HepG2 (cell line): ENCODE measurements around the gene RASAL3. TPM values are rescaled to one million over a fixed set of nuclear protein-coding genes. Genes with fewer than 3 reads are reported as not detected.

ENCODE experiments used
- ATAD3A ChIP-seq: sonication (generic); formaldehyde crosslinking; IDR thresholded peaks from 2 replicates; pipeline ENCODE4 v1.4.0; 2020; ENCODE audit warnings: missing genetic modification reagents
- ELF1 ChIP-seq: sonication (generic); formaldehyde crosslinking; IDR thresholded peaks from 2 replicates; pipeline ENCODE4 v1.4.0; 2020; ENCODE audit warnings: missing genetic modification reagents
- MBNL3 ChIP-seq: fragments of 250-450 bp; sonication (Bioruptor Pico); conservative IDR thresholded peaks from 2 replicates; pipeline ENCODE4 v1.8.0; 2022; ENCODE audit warnings: mild to moderate bottlenecking, inconsistent platforms
- NR3C1 ChIP-seq: sonication (generic); formaldehyde crosslinking; IDR thresholded peaks from 2 replicates; pipeline ENCODE4 v1.4.0; 2020; ENCODE audit warnings: missing genetic modification reagents
- SPEN ChIP-seq: sonication (generic); formaldehyde crosslinking; IDR thresholded peaks from 2 replicates; pipeline ENCODE4 v1.5.1; 2020; ENCODE audit warnings: low read depth, mild to moderate bottlenecking, missing genetic modification reagents
- TMF1 ChIP-seq: sonication (generic); formaldehyde crosslinking; IDR thresholded peaks from 2 replicates; pipeline ENCODE4 v1.8.1; 2022; ENCODE audit warnings: low read depth, missing genetic modification reagents
- TOPORS ChIP-seq: sonication (generic); formaldehyde crosslinking; IDR thresholded peaks from 2 replicates; pipeline ENCODE4 v1.8.0; 2023; ENCODE audit warnings: mild to moderate bottlenecking, missing genetic modification reagents
- ZNF354B ChIP-seq: sonication (generic); formaldehyde crosslinking; IDR thresholded peaks from 2 replicates; pipeline ENCODE4 v1.8.0; 2022; ENCODE audit warnings: mild to moderate bottlenecking, missing genetic modification reagents
- ZNF572 ChIP-seq: sonication (generic); formaldehyde crosslinking; IDR thresholded peaks from 2 replicates; pipeline ENCODE4 v1.5.1; 2020; ENCODE audit warnings: mild to moderate bottlenecking, missing genetic modification reagents
- polyA plus RNA-seq, 8 experiments: library from polyadenylated mRNA; depleted of rRNA in 3 of 8; stranded (reverse) in 7 of 8; unstranded in 1 of 8; fragments of >200 nt; fragmentation: Illumina TruSeq in 4 of 8; extraction: Trizol in 4 of 8; gene quantifications; 2 replicates each; pipeline versions ENCODE4 v1.2.1 to v1.2.3, GENCODE V29; 2011 to 2016; ENCODE audit warnings: low read depth in 4 of 8, missing spikeins in 1 of 8, mixed read lengths in 1 of 8; ENCODE audit not compliant: insufficient read depth in 1 of 8
- total RNA-seq, 5 experiments: library from RNA; depleted of rRNA; stranded (reverse); fragments of >200 nt; fragmentation: Illumina TruSeq; extraction: Trizol; gene quantifications; 2 replicates each; pipeline ENCODE4 v1.2.3, GENCODE V29; 2016; ENCODE audit warnings: low read depth in 1 of 5
- TF ChIP-seq, protein P1 (sequence below), 2 experiments: sonication (generic) in 1 of 2; formaldehyde crosslinking in 1 of 2; IDR thresholded peaks; 2 replicates each; pipeline versions ENCODE4 v1.6.1 to v1.9.0; 2014 to 2022; ENCODE audit warnings: antibody characterized with exemption in 1 of 2, borderline replicate concordance in 1 of 2, inconsistent platforms in 1 of 2, low read depth in 1 of 2, missing genetic modification reagents in 1 of 2
- TF ChIP-seq, protein P2 (sequence below): sonication (generic); formaldehyde crosslinking; IDR thresholded peaks from 2 replicates; pipeline ENCODE4 v1.4.0; 2020; ENCODE audit warnings: mild to moderate bottlenecking, low read depth, missing genetic modification reagents
- TF ChIP-seq, protein P3 (sequence below): sonication (generic); formaldehyde crosslinking; conservative IDR thresholded peaks from 2 replicates; pipeline ENCODE4 v1.4.0; 2020; ENCODE audit warnings: missing genetic modification reagents
- TF ChIP-seq, protein P4 (sequence below): IDR thresholded peaks from 2 replicates; pipeline ENCODE4 v1.6.1; 2016; ENCODE audit warnings: missing genetic modification reagents, missing compliant biosample characterization
- TF ChIP-seq, protein P5 (sequence below): sonication (generic); formaldehyde crosslinking; IDR thresholded peaks from 2 replicates; pipeline ENCODE4 v1.4.0; 2020; ENCODE audit warnings: low read depth, mild to moderate bottlenecking, missing genetic modification reagents
- TF ChIP-seq, protein P6 (sequence below): sonication (generic); formaldehyde crosslinking; IDR thresholded peaks from 2 replicates; pipeline ENCODE4 v1.9.0; 2022; ENCODE audit warnings: missing genetic modification reagents, mild to moderate bottlenecking, borderline replicate concordance

Gene RASAL3
- total and polyA plus RNA-seq, 2 of the 13 experiments (the other 11 are each of a cell fraction or from before 2014, with no cell fraction given), result not detected

DNA sequence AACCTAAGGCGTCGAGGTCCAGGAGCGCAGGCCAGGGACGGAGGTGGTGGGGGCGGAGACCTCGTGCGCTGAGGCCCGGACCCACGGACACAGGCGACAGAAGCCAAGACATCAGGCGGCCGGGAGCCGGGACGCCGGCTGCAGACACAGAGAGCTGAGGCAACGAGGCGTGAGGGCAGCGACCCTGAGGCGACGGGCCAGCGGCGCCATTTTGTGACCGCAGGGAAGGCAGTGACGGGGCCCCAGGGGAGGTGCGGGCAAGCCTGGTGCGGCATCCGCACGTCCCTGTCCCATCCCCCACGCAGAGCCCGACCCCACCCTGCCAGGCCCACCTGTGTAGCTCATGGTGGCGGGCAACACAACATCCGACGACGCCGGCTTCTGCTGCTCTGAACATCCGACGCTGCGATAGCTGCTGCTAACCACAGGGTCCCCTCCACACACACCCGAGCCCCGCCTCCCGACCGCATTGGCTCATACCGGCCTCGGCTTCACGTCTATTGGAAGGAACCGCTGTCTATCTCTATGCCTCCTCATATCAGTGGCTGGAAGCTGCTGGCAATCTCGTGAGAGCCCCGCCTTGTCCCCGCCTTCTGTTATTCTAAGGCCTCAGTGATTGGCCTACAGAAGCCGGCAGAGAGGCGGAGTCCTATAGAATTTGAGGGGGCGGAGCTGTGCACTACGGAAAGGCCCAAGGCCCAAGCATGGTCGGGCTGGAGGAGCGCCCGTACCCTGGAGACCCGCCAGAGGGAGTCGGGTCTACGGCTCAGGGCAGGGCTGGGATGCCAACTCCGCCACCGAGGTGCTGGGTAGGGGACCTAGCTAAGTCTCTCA is 45.5 kb downstream of the RASAL3 start, which contains the start of gene AKAP8L (continued):
- 0 out of 2 replicates have a peak, but pooled peaks have one; percentile 48 for TF ChIP-seq ZNF572
- TF ChIP-seq, protein P1, sequence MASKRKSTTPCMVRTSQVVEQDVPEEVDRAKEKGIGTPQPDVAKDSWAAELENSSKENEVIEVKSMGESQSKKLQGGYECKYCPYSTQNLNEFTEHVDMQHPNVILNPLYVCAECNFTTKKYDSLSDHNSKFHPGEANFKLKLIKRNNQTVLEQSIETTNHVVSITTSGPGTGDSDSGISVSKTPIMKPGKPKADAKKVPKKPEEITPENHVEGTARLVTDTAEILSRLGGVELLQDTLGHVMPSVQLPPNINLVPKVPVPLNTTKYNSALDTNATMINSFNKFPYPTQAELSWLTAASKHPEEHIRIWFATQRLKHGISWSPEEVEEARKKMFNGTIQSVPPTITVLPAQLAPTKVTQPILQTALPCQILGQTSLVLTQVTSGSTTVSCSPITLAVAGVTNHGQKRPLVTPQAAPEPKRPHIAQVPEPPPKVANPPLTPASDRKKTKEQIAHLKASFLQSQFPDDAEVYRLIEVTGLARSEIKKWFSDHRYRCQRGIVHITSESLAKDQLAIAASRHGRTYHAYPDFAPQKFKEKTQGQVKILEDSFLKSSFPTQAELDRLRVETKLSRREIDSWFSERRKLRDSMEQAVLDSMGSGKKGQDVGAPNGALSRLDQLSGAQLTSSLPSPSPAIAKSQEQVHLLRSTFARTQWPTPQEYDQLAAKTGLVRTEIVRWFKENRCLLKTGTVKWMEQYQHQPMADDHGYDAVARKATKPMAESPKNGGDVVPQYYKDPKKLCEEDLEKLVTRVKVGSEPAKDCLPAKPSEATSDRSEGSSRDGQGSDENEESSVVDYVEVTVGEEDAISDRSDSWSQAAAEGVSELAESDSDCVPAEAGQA (IDR thresholded peaks at IDR 0.05; ENCODE audit: low read depth), result no peak
- TF ChIP-seq, protein P1 (CRISPR knock-in tag; IDR thresholded peaks at IDR 0.05; ENCODE audit: borderline replicate concordance), result no peak
- TF ChIP-seq, protein P2, sequence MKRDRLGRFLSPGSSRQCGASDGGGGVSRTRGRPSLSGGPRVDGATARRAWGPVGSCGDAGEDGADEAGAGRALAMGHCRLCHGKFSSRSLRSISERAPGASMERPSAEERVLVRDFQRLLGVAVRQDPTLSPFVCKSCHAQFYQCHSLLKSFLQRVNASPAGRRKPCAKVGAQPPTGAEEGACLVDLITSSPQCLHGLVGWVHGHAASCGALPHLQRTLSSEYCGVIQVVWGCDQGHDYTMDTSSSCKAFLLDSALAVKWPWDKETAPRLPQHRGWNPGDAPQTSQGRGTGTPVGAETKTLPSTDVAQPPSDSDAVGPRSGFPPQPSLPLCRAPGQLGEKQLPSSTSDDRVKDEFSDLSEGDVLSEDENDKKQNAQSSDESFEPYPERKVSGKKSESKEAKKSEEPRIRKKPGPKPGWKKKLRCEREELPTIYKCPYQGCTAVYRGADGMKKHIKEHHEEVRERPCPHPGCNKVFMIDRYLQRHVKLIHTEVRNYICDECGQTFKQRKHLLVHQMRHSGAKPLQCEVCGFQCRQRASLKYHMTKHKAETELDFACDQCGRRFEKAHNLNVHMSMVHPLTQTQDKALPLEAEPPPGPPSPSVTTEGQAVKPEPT (CRISPR knock-in tag), result peak; percentile 62; the same call in 1 of the 2 replicates
- TF ChIP-seq, protein P3, sequence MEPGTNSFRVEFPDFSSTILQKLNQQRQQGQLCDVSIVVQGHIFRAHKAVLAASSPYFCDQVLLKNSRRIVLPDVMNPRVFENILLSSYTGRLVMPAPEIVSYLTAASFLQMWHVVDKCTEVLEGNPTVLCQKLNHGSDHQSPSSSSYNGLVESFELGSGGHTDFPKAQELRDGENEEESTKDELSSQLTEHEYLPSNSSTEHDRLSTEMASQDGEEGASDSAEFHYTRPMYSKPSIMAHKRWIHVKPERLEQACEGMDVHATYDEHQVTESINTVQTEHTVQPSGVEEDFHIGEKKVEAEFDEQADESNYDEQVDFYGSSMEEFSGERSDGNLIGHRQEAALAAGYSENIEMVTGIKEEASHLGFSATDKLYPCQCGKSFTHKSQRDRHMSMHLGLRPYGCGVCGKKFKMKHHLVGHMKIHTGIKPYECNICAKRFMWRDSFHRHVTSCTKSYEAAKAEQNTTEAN, result no peak; the same call in 1 of the 2 replicates
- 0 out of 2 replicates have a peak, but pooled peaks have one; percentile 49 for TF ChIP-seq TMF1 (CRISPR knock-in tag)
- TF ChIP-seq, protein P4, sequence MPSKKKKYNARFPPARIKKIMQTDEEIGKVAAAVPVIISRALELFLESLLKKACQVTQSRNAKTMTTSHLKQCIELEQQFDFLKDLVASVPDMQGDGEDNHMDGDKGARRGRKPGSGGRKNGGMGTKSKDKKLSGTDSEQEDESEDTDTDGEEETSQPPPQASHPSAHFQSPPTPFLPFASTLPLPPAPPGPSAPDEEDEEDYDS (CRISPR knock-in tag), result peak; percentile 70
- TF ChIP-seq SPEN (CRISPR knock-in tag), result peak; percentile 58; the same call in 1 of the 2 replicates
- TF ChIP-seq, protein P5, sequence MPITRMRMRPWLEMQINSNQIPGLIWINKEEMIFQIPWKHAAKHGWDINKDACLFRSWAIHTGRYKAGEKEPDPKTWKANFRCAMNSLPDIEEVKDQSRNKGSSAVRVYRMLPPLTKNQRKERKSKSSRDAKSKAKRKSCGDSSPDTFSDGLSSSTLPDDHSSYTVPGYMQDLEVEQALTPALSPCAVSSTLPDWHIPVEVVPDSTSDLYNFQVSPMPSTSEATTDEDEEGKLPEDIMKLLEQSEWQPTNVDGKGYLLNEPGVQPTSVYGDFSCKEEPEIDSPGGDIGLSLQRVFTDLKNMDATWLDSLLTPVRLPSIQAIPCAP (CRISPR knock-in tag), result peak; percentile 25; the same call in 1 of the 2 replicates
- no peak for TF ChIP-seq NR3C1 (CRISPR knock-in tag)
- no peak for TF ChIP-seq ZNF354B
- peak; percentile 51; the same call in 1 of the 2 replicates for TF ChIP-seq TOPORS (CRISPR knock-in tag)
- no peak for TF ChIP-seq ATAD3A (CRISPR knock-in tag)
- TF ChIP-seq, protein P6, sequence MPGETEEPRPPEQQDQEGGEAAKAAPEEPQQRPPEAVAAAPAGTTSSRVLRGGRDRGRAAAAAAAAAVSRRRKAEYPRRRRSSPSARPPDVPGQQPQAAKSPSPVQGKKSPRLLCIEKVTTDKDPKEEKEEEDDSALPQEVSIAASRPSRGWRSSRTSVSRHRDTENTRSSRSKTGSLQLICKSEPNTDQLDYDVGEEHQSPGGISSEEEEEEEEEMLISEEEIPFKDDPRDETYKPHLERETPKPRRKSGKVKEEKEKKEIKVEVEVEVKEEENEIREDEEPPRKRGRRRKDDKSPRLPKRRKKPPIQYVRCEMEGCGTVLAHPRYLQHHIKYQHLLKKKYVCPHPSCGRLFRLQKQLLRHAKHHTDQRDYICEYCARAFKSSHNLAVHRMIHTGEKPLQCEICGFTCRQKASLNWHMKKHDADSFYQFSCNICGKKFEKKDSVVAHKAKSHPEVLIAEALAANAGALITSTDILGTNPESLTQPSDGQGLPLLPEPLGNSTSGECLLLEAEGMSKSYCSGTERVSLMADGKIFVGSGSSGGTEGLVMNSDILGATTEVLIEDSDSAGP (CRISPR knock-in tag), result peak; percentile 90; the same call in 1 of the 2 replicates
- no peak for TF ChIP-seq MBNL3 (CRISPR knock-in tag)
- peak; percentile 49; the same call in 1 of the 2 replicates for TF ChIP-seq ELF1
